Esophagus squamous epithelium (tissue), 4 donors: ENCODE data around the gene KLHL15.

Experiments
- CTCF ChIP-seq, 6 experiments: fragments of 450-650 bp in 4 of 6; fragments of 200-600 bp in 2 of 6; sonication (generic) in 2 of 6; IDR thresholded peaks; one replicate each; pipeline ENCODE4 v1.5.1; 2016 to 2019; ENCODE audit warnings: antibody characterized with exemption in 6 of 6, mild to moderate bottlenecking in 4 of 6, moderate library complexity in 4 of 6
- POLR2A ChIP-seq, 4 donors: fragments of 450-650 bp; IDR thresholded peaks; one replicate each; pipeline ENCODE4 v1.6.1; 2017; ENCODE audit warnings: antibody characterized with exemption in 4 of 4, mild to moderate bottlenecking in 4 of 4, moderate library complexity in 3 of 4

- TF ChIP-seq CTCF (IDR thresholded peaks at IDR 0.05) (no peak), POLR2A (IDR thresholded peaks at IDR 0.05) (no peak)
Measured at GRCh38 chrX:23990455-23990854, 36.5 kb downstream of the KLHL15 start.
